Natural killer cell (primary cell): ENCODE data around the gene DLG5. TPM values are rescaled to one million over a fixed set of nuclear protein-coding genes. Genes with fewer than 3 reads are reported as not detected.

Source experiments
- ATAC-seq, 3 donors: fragments of 150-1000 bp in 2 of 3; fragments of 200-7000 bp in 1 of 3; cut with Tn5 transposase; 1 replicate in 1 of 3; 2 replicates in 2 of 3; pipeline ENCODE4 v1.10.0; 2021; ENCODE audit warnings: mild to moderate bottlenecking in 2 of 3, moderate library complexity in 2 of 3
- DNase-seq, 2 donors: peaks; one replicate each; pipeline versions ENCODE4 v3.0.0 to v3.0.0-alpha.2; 2013 to 2021; ENCODE audit warnings: mixed read lengths in 1 of 2
- H3K27ac ChIP-seq: one replicate; pipeline ENCODE4 v1.5.1; 2013; ENCODE audit warnings: mild to moderate bottlenecking, low read length
- H3K27me3 ChIP-seq: one replicate; pipeline ENCODE4 v1.6.1; 2013; ENCODE audit warnings: low read length; ENCODE audit not compliant: control insufficient read depth, insufficient read depth
- H3K36me3 ChIP-seq: one replicate; pipeline ENCODE4 v1.6.1; 2013; ENCODE audit warnings: low read length; ENCODE audit not compliant: control insufficient read depth, insufficient read depth
- H3K4me1 ChIP-seq: one replicate; pipeline ENCODE4 v1.6.1; 2013; ENCODE audit warnings: low read length; ENCODE audit not compliant: control insufficient read depth, insufficient read depth
- H3K4me3 ChIP-seq: one replicate; pipeline ENCODE4 v1.5.1; 2013; ENCODE audit warnings: low read length
- H3K9me3 ChIP-seq: one replicate; pipeline ENCODE4 v1.6.1; 2013; ENCODE audit warnings: low read length; ENCODE audit not compliant: control insufficient read depth, insufficient read depth
- H3K27ac Mint-ChIP-seq, 2 donors: one replicate each; pipeline ENCODE4 v1.8.0; 2022; ENCODE audit warnings: mild to moderate bottlenecking in 2 of 2, mixed read lengths in 2 of 2, moderate library complexity in 1 of 2
- H3K27me3 Mint-ChIP-seq, 2 donors: one replicate each; pipeline ENCODE4 v1.8.0; 2022; ENCODE audit warnings: low read depth in 2 of 2, mixed read lengths in 2 of 2
- H3K36me3 Mint-ChIP-seq: one replicate; pipeline ENCODE4 v1.8.0; 2022; ENCODE audit warnings: mixed read lengths
- H3K4me1 Mint-ChIP-seq, 2 donors: one replicate each; pipeline ENCODE4 v1.8.0; 2022; ENCODE audit warnings: mixed read lengths in 2 of 2
- H3K4me3 Mint-ChIP-seq: one replicate; pipeline ENCODE4 v1.8.0; 2022; ENCODE audit warnings: mild to moderate bottlenecking, moderate library complexity, mixed read lengths
- H3K9me3 Mint-ChIP-seq, 2 donors: one replicate each; pipeline ENCODE4 v1.8.0; 2022; ENCODE audit warnings: mixed read lengths in 2 of 2
- CTCF ChIP-seq: fragments of 200-600 bp; IDR thresholded peaks from one replicate; pipeline ENCODE4 v1.8.0; 2022; ENCODE audit warnings: antibody characterized with exemption
- WGBS: methylation state at CpG from one replicate; pipeline ENCODE4 v1.1.7; 2013; ENCODE audit warnings: missing lambda C conversion rate; ENCODE audit not compliant: insufficient coverage; 5-methylcytosine and 5-hydroxymethylcytosine counted together
- intact Hi-C: fragments of 100-400 bp; cut with micrococcal nuclease; formaldehyde crosslinking; loops from one replicate; pipeline ENCODE4 v1.14.2; 2022
- total RNA-seq, 4 donors: library from RNA; stranded (reverse); fragments of 120-200 nt in 1 of 4; gene quantifications; one replicate each; pipeline versions ENCODE4 v1.2.3 to v1.2.4, GENCODE V29; 2013 to 2022

DLG5 gene
- total RNA-seq, 3 donors from 2014 or later (not counting 1 experiment from before 2014, with no cell fraction given): 52.8 to 75.0 (median 52.9) TPM

GRCh38 chr10:77943121-77943901 lies 16.8 kb upstream of the DLG5 start:
- no peak for ATAC-seq
- no peaks in the 10 kb centered on the region for H3K27me3 ChIP-seq
- Mint-ChIP-seq H3K27ac (no peak overlapping the region), H3K36me3 (no peaks in the 10 kb centered on the region), H3K4me1 (no peaks in the 10 kb centered on the region), H3K4me3 (no peak overlapping the region), H3K9me3 (no peaks in the 10 kb centered on the region), H3K27me3 (no peaks in the 10 kb centered on the region)
- H3K9me3 ChIP-seq: no peaks in the 10 kb centered on the region
- H3K36me3 ChIP-seq: no peaks in the 10 kb centered on the region
- no peaks in the 10 kb centered on the region for H3K4me1 ChIP-seq
- no peak for DNase-seq
- intact Hi-C loops: no loop called here
- no peak for TF ChIP-seq CTCF
- H3K4me3 ChIP-seq: no peak overlapping the region
- WGBS: 80% methylated on average over 8 of the region's 8 CpGs
- no peak overlapping the region for H3K27ac ChIP-seq

- H3K4me3 ChIP-seq: no peak overlapping the region
- no peak overlapping the region for H3K27ac ChIP-seq
- H3K4me3 Mint-ChIP-seq: no peak overlapping the region
- no peak for TF ChIP-seq CTCF
- ATAC-seq: no peak
- H3K4me1 ChIP-seq: no peaks in the 10 kb centered on the region
- H3K27me3 ChIP-seq: no peaks in the 10 kb centered on the region
- intact Hi-C loops: no loop called here
- no peak overlapping the region for H3K27ac Mint-ChIP-seq
- no peaks in the 10 kb centered on the region for H3K27me3 Mint-ChIP-seq
- no peaks in the 10 kb centered on the region for H3K36me3 Mint-ChIP-seq
- no peaks in the 10 kb centered on the region for H3K4me1 Mint-ChIP-seq
- H3K9me3 Mint-ChIP-seq: no peaks in the 10 kb centered on the region
- no peak for DNase-seq
- WGBS: 93% methylated on average over 5 of the region's 6 CpGs
- H3K9me3 ChIP-seq: no peaks in the 10 kb centered on the region
- H3K36me3 ChIP-seq: no peaks in the 10 kb centered on the region
Measured at GRCh38 chr10:77941790-77942189, 15.2 kb upstream of the DLG5 start.

- no peaks in the 10 kb centered on the region for H3K4me1 Mint-ChIP-seq
- no peaks in the 10 kb centered on the region for H3K36me3 Mint-ChIP-seq
- no peaks in the 10 kb centered on the region for H3K27me3 Mint-ChIP-seq
- no peak for TF ChIP-seq CTCF
- ATAC-seq: no peak
- Histone ChIP-seq H3K27me3 (no peaks in the 10 kb centered on the region), H3K9me3 (no peaks in the 10 kb centered on the region), H3K36me3 (no peaks in the 10 kb centered on the region), H3K4me1 (no peaks in the 10 kb centered on the region), H3K27ac (no peak overlapping the region), H3K4me3 (no peak overlapping the region)
- no peak overlapping the region for H3K4me3 Mint-ChIP-seq
- intact Hi-C loops: no loop called here
- DNase-seq: no peak
- H3K27ac Mint-ChIP-seq: no peak overlapping the region
- 73% methylated on average over 3 of the region's 3 CpGs for WGBS
- H3K9me3 Mint-ChIP-seq: no peaks in the 10 kb centered on the region
Measured at GRCh38 chr10:77940627-77941026, 14.1 kb upstream of the DLG5 start.

DNA sequence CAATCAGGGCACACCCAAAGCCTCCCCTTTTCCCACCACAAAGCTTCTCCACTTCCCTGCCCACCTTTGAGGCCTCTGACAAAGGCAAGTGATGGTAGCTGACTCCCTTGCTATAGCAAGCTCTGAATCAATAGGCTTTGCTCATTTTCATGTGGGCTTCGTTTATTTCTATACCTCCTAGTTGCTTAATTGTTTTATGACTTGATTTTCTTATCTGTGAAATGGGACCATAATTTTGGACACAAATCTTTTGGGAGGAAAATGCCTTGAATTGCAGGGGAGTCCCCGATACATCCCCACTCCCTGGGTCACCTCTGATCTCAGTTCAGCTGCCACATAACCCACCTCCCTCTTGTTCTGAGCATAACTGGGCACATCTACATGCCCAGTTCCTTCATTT lies 13.7 kb upstream of the DLG5 start:
- no peak overlapping the region for H3K27ac ChIP-seq
- no peaks in the 10 kb centered on the region for H3K27me3 Mint-ChIP-seq
- no peaks in the 10 kb centered on the region for H3K9me3 Mint-ChIP-seq
- TF ChIP-seq CTCF: no peak
- intact Hi-C loops: no loop called here
- H3K4me3 Mint-ChIP-seq: no peak overlapping the region
- 100% methylated on average over 1 of the region's 2 CpGs for WGBS
- DNase-seq (no peak), ATAC-seq (no peak)
- H3K27me3 ChIP-seq: no peaks in the 10 kb centered on the region
- H3K4me1 Mint-ChIP-seq: no peaks in the 10 kb centered on the region
- no peaks in the 10 kb centered on the region for H3K9me3 ChIP-seq
- H3K4me1 ChIP-seq: no peaks in the 10 kb centered on the region
- H3K4me3 ChIP-seq: no peak overlapping the region
- no peaks in the 10 kb centered on the region for H3K36me3 ChIP-seq
- no peak overlapping the region for H3K27ac Mint-ChIP-seq
- H3K36me3 Mint-ChIP-seq: no peaks in the 10 kb centered on the region
